Lung (tissue), 12 donors: Measurements from ENCODE around the gene FBLN1. TPM values are rescaled to one million over a fixed set of nuclear protein-coding genes. Genes with fewer than 3 reads are reported as not detected.

Experiments
- ATAC-seq: fragments of 200-7000 bp; cut with Tn5 transposase; one replicate; pipeline ENCODE4 v1.9.1; 2020; ENCODE audit warnings: moderate number of reproducible peaks; ENCODE audit not compliant: insufficient read depth, low FRiP score
- DNase-seq, 3 donors: peaks; one replicate each; pipeline ENCODE4 v3.0.0-alpha.2; 2013 to 2017
- H3K27ac ChIP-seq, 2 donors: one replicate each; pipeline ENCODE4 v1.5.1; 2013; ENCODE audit warnings: mild to moderate bottlenecking in 2 of 2, moderate library complexity in 2 of 2, control low read depth in 1 of 2, inconsistent platforms in 1 of 2, low read depth in 1 of 2, low read length in 1 of 2
- H3K27me3 ChIP-seq, 3 donors: one replicate each; pipeline ENCODE4 v1.5.1; 2013; ENCODE audit warnings: low read length in 2 of 3; ENCODE audit not compliant: control insufficient read depth in 3 of 3, insufficient read depth in 3 of 3
- H3K36me3 ChIP-seq, 4 donors: one replicate each; pipeline ENCODE4 v1.5.1; 2013; ENCODE audit warnings: low read length in 4 of 4, mild to moderate bottlenecking in 1 of 4, moderate library complexity in 1 of 4; ENCODE audit not compliant: control insufficient read depth in 4 of 4, insufficient read depth in 4 of 4
- H3K4me1 ChIP-seq, 5 donors: one replicate each; pipeline ENCODE4 v1.5.1; 2013; ENCODE audit warnings: low read length in 5 of 5, mild to moderate bottlenecking in 2 of 5, moderate library complexity in 1 of 5; ENCODE audit not compliant: control insufficient read depth in 5 of 5, insufficient read depth in 5 of 5
- H3K4me3 ChIP-seq: one replicate; pipeline ENCODE4 v1.5.1; 2013; ENCODE audit warnings: mild to moderate bottlenecking, control low read depth, moderate library complexity
- H3K9ac ChIP-seq, 2 donors: one replicate each; pipeline ENCODE4 v1.5.1; 2013; ENCODE audit warnings: low read length in 2 of 2, control low read depth in 1 of 2; ENCODE audit not compliant: insufficient read depth in 1 of 2
- H3K9me3 ChIP-seq, 4 donors: one replicate each; pipeline ENCODE4 v1.5.1; 2013; ENCODE audit warnings: low read length in 3 of 4, mild to moderate bottlenecking in 1 of 4, moderate library complexity in 1 of 4; ENCODE audit not compliant: control insufficient read depth in 4 of 4, insufficient read depth in 3 of 4
- CTCF ChIP-seq: IDR thresholded peaks from 2 replicates; pipeline ENCODE4 v1.5.1; 2012; ENCODE audit warnings: mild to moderate bottlenecking; ENCODE audit errors: control extremely low read depth, extremely low read depth
- WGBS, 2 donors: extraction: QIAGEN DNeasy Blood & Tissue Kit; methylation state at CpG; one replicate each; pipeline ENCODE4 v1.1.7; 2013; 5-methylcytosine and 5-hydroxymethylcytosine counted together
- polyA plus RNA-seq, 2 donors: library from polyadenylated mRNA; stranded (reverse); fragments of 200-250 nt; gene quantifications; one replicate each; pipeline ENCODE4 v1.2.1, GENCODE V29; 2013
- total RNA-seq, 2 donors: library from RNA; depleted of rRNA in 1 of 2; stranded (reverse); fragments of >200 nt in 1 of 2; gene quantifications; one replicate each; pipeline ENCODE4 v1.2.1, GENCODE V29; 2014 to 2021
- donor health status: control.
- donor health status: control.
- donor health status: Bipolar disorder and iron deficiency.
- donor health status: healthy.
- donor health status: DM: yes; HTN: yes; CAD: no.

FBLN1 gene
- total and polyA plus RNA-seq, 4 donors, result 82.7 to 357 (median 233) TPM

GRCh38 chr22:45583504-45583903, 80.8 kb downstream of the FBLN1 start:
- no peak overlapping the region for H3K4me3 ChIP-seq
- WGBS, 2 donors, result 58 to 62% methylated on average over 5 of the region's 5 CpGs
- H3K9me3 ChIP-seq, result peaks cover 0 to 2% (median 0%) of the 10 kb centered on the region in 4 donors
- ATAC-seq (no peak), DNase-seq (no peak)
- peaks cover 0 to 9% (median 0%) of the 10 kb centered on the region in 5 donors for H3K4me1 ChIP-seq
- peaks cover 0 to 29% (median 14%) of the 10 kb centered on the region in 4 donors for H3K36me3 ChIP-seq
- no peak for TF ChIP-seq CTCF
- H3K27ac ChIP-seq, result no peak overlapping the region
- H3K27me3 ChIP-seq, result no peaks in the 10 kb centered on the region
- H3K9ac ChIP-seq, result no peak overlapping the region

- Histone ChIP-seq H3K36me3 (peaks cover 0 to 26% (median 15%) of the 10 kb centered on the region in 4 donors), H3K4me3 (no peak overlapping the region), H3K27ac (no peak overlapping the region), H3K4me1 (peaks cover 0 to 9% (median 0%) of the 10 kb centered on the region in 5 donors), H3K9ac (no peak overlapping the region), H3K9me3 (peaks cover 0 to 2% (median 0%) of the 10 kb centered on the region in 4 donors), H3K27me3 (no peaks in the 10 kb centered on the region)
- WGBS, 2 donors, result 40% methylated on average over 14 of the region's 14 CpGs
- DNase-seq, result peak in 1 of 3 donors; percentile 32
- ATAC-seq, result peak; percentile 60
- no peak for TF ChIP-seq CTCF
Observed at GRCh38 chr22:45584121-45584570, 81.5 kb downstream of the FBLN1 start.

- H3K27me3 ChIP-seq, result no peaks in the 10 kb centered on the region
- no peak for DNase-seq
- H3K9me3 ChIP-seq, result peaks cover 0 to 2% (median 0%) of the 10 kb centered on the region in 4 donors
- H3K27ac ChIP-seq, result no peak overlapping the region
- H3K4me1 ChIP-seq, result peaks cover 0 to 9% (median 0%) of the 10 kb centered on the region in 5 donors
- WGBS, 2 donors, result 76 to 87% methylated on average over 17 of the region's 17 CpGs
- TF ChIP-seq CTCF, result no peak
- H3K4me3 ChIP-seq, result no peak overlapping the region
- H3K9ac ChIP-seq, result no peak overlapping the region
- H3K36me3 ChIP-seq, result peaks cover 0 to 28% (median 12%) of the 10 kb centered on the region in 4 donors
- ATAC-seq, result no peak
Observed at GRCh38 chr22:45584621-45585436, 82.1 kb downstream of the FBLN1 start.
